Measurements from ENCODE around the gene PEAK1. TPM values are rescaled to one million over a fixed set of nuclear protein-coding genes. Genes with fewer than 3 reads are reported as not detected.

Gene PEAK1
- polyA plus RNA-seq, 2 of the 4 experiments (the other 2 are of a cell fraction), result 7.5 to 13.7 TPM

DNA sequence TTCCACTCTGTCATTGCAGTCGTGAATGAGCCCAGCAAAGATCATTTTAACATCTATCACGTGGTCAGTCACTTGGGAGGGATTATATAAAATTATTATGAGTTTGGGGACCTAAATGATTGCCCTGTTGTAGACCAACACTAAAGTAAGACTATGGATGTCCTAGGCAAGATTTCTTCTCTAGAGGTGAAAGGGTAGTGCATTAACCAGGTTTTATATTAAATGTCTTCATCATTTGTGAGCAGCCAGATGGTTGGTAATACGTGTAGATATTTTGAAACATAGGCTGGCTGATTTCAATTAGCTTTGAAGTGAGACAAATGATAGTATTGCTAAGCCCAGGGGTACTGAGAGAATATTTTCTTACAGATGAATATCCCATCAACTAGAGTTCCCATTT lies 198.7 kb downstream of the PEAK1 start:
- no peaks in the 10 kb centered on the region for H3K4me1 ChIP-seq
- no peak for DNase-seq (ENCODE audit: low read depth in 1 of 2, low spot score in 1 of 2)
- TF ChIP-seq, protein P1, sequence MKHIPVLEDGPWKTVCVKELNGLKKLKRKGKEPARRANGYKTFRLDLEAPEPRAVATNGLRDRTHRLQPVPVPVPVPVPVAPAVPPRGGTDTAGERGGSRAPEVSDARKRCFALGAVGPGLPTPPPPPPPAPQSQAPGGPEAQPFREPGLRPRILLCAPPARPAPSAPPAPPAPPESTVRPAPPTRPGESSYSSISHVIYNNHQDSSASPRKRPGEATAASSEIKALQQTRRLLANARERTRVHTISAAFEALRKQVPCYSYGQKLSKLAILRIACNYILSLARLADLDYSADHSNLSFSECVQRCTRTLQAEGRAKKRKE (CRISPR knock-in tag; IDR thresholded peaks at IDR 0.05; ENCODE audit: low read depth), result no peak
- no peak for TF ChIP-seq RAD21 (conservative IDR thresholded peaks at IDR 0.05 in 1 of 2, IDR thresholded peaks at IDR 0.05 in 1 of 2)
- TF ChIP-seq FOXS1 (CRISPR knock-in tag; IDR thresholded peaks at IDR 0.05), result no peak
- TF ChIP-seq SMC3 (IDR thresholded peaks at IDR 0.05), result no peak
- no peak for TF ChIP-seq MAX (IDR thresholded peaks at IDR 0.05)
- no peak for TF ChIP-seq PHF8 (IDR thresholded peaks at IDR 0.05; ENCODE audit: borderline replicate concordance, low read depth)
- no peak for TF ChIP-seq RNF2 (IDR thresholded peaks at IDR 0.05; ENCODE audit: borderline replicate concordance, low read depth)
- no peak for TF ChIP-seq RFX5 (IDR thresholded peaks at IDR 0.05)
- TF ChIP-seq CBX8 (IDR thresholded peaks at IDR 0.05), result no peak
- no peak for TF ChIP-seq ZC3H11A (IDR thresholded peaks at IDR 0.05)
- TF ChIP-seq NPAS2 (CRISPR knock-in tag; IDR thresholded peaks at IDR 0.05; ENCODE audit: borderline replicate concordance), result no peak
- no peak for TF ChIP-seq HOXB5 (CRISPR knock-in tag; IDR thresholded peaks at IDR 0.05)
- H3K27ac ChIP-seq, result no peak overlapping the region
- ChIA-PET CTCF (no interaction called here), POLR2A (no interaction called here)
- no peak for ATAC-seq
- peak; percentile 43 for FAIRE-seq
- WGBS (ENCODE audit: missing lambda C conversion rate), result 66% methylated on average over 3 of the region's 3 CpGs
- no peak overlapping the region for H3K4me2 ChIP-seq
- no peaks in the 10 kb centered on the region for H3K9me3 ChIP-seq
- H3K4me3 ChIP-seq, result no peak overlapping the region

- DNase-seq (ENCODE audit: low read depth in 1 of 2, low spot score in 1 of 2), result no peak
- no peak for ATAC-seq
- Histone ChIP-seq H3K27ac (no peak overlapping the region), H3K4me1 (no peaks in the 10 kb centered on the region), H3K9me3 (no peaks in the 10 kb centered on the region), H3K4me3 (no peak overlapping the region), H3K4me2 (no peak overlapping the region)
- WGBS (ENCODE audit: missing lambda C conversion rate), result 87% methylated on average over 1 of the region's 1 CpG
- no peak for FAIRE-seq
- TF ChIP-seq RFX5 (IDR thresholded peaks at IDR 0.05), result no peak
- TF ChIP-seq JUNB (IDR thresholded peaks at IDR 0.05), result no peak
- TF ChIP-seq EP300 (IDR thresholded peaks at IDR 0.05), result no peak
- no peak for TF ChIP-seq FOSL2 (IDR thresholded peaks at IDR 0.05)
- no peak for TF ChIP-seq FOSL2 (CRISPR knock-in tag; IDR thresholded peaks at IDR 0.05)
- TF ChIP-seq ZC3H11A (IDR thresholded peaks at IDR 0.05), result no peak
- no peak for TF ChIP-seq E2F6 (IDR thresholded peaks at IDR 0.05; ENCODE audit: borderline replicate concordance, low read depth)
- no peak for TF ChIP-seq MAX (IDR thresholded peaks at IDR 0.05)
- TF ChIP-seq PHF8 (IDR thresholded peaks at IDR 0.05; ENCODE audit: borderline replicate concordance, low read depth), result no peak
- TF ChIP-seq RARB (CRISPR knock-in tag; IDR thresholded peaks at IDR 0.05), result no peak
- TF ChIP-seq CHD4 (IDR thresholded peaks at IDR 0.05; ENCODE audit: borderline replicate concordance), result no peak
- TF ChIP-seq, protein P1 (CRISPR knock-in tag; IDR thresholded peaks at IDR 0.05; ENCODE audit: low read depth), result no peak
- TF ChIP-seq ZFP36 (IDR thresholded peaks at IDR 0.05; ENCODE audit: borderline replicate concordance, partially characterized antibody), result no peak
- no peak for TF ChIP-seq BHLHE40 (IDR thresholded peaks at IDR 0.05; ENCODE audit: low read depth, low read length)
- no peak for TF ChIP-seq MAFK (IDR thresholded peaks at IDR 0.05; ENCODE audit: partially characterized antibody)
- no peak for TF ChIP-seq POLR2AphosphoS2 (conservative IDR thresholded peaks at IDR 0.05; ENCODE audit: low read length)
- TF ChIP-seq FOSB (CRISPR knock-in tag; IDR thresholded peaks at IDR 0.05), result no peak
- TF ChIP-seq, protein P2, sequence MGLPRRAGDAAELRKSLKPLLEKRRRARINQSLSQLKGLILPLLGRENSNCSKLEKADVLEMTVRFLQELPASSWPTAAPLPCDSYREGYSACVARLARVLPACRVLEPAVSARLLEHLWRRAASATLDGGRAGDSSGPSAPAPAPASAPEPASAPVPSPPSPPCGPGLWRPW (IDR thresholded peaks at IDR 0.05), result no peak
- no peak for TF ChIP-seq SMC3 (IDR thresholded peaks at IDR 0.05)
- TF ChIP-seq MAZ (IDR thresholded peaks at IDR 0.05; ENCODE audit: borderline replicate concordance, low read depth, low read length), result no peak
- ChIA-PET CTCF (interaction anchor here (0.6 kb wide), 1 partner anchor 159 kb away, joined by 3 read pairs; no protein-coding TSS in a partner anchor), POLR2A (no interaction called here)
These were observed 200.1 kb downstream of the PEAK1 start for GRCh38 chr15:77219841-77220240.

All from A549 (cell line).